WTC11 (cell line): ENCODE results near the gene INPP5A.

ENCODE experiments used
- ATF2 ChIP-seq: sonication (generic); formaldehyde crosslinking; IDR thresholded peaks from 2 replicates; pipeline ENCODE4 v1.8.1; 2022; ENCODE audit warnings: low read depth, missing genetic modification reagents, borderline replicate concordance
- ATF3 ChIP-seq: sonication (generic); formaldehyde crosslinking; conservative IDR thresholded peaks from 2 replicates; pipeline ENCODE4 v1.8.1; 2022; ENCODE audit warnings: mild to moderate bottlenecking, missing genetic modification reagents
- ATF6 ChIP-seq: sonication (generic); formaldehyde crosslinking; IDR thresholded peaks from 2 replicates; pipeline ENCODE4 v1.8.1; 2023; ENCODE audit warnings: mild to moderate bottlenecking, missing genetic modification reagents
- CTCF ChIP-seq: fragments of 200-600 bp; IDR thresholded peaks from 2 replicates; pipeline ENCODE4 v1.8.0; 2022; ENCODE audit warnings: antibody characterized with exemption
- FOXJ3 ChIP-seq: sonication (generic); formaldehyde crosslinking; IDR thresholded peaks from 2 replicates; pipeline ENCODE4 v1.9.0; 2021; ENCODE audit warnings: missing genetic modification reagents, mild to moderate bottlenecking, borderline replicate concordance
- GABPB1 ChIP-seq: sonication (generic); formaldehyde crosslinking; IDR thresholded peaks from 2 replicates; pipeline ENCODE4 v1.8.1; 2023; ENCODE audit warnings: mild to moderate bottlenecking, missing genetic modification reagents
- IRF2 ChIP-seq: sonication (generic); formaldehyde crosslinking; IDR thresholded peaks from 2 replicates; pipeline ENCODE4 v1.8.0; 2022; ENCODE audit warnings: low read depth, missing genetic modification reagents, borderline replicate concordance
- JUN ChIP-seq: sonication (generic); formaldehyde crosslinking; IDR thresholded peaks from 2 replicates; pipeline ENCODE4 v1.8.0; 2023; ENCODE audit warnings: mild to moderate bottlenecking, missing genetic modification reagents
- NFE2L1 ChIP-seq: sonication (generic); formaldehyde crosslinking; IDR thresholded peaks from 2 replicates; pipeline ENCODE4 v1.8.1; 2023; ENCODE audit warnings: missing genetic modification reagents
- PRDM15 ChIP-seq: sonication (generic); formaldehyde crosslinking; IDR thresholded peaks from 2 replicates; pipeline ENCODE4 v1.8.0; 2022; ENCODE audit warnings: missing genetic modification reagents
- SP1 ChIP-seq: sonication (generic); formaldehyde crosslinking; conservative IDR thresholded peaks from 2 replicates; pipeline ENCODE4 v1.8.1; 2022; ENCODE audit warnings: missing genetic modification reagents
- ZNF121 ChIP-seq: sonication (generic); formaldehyde crosslinking; IDR thresholded peaks from 2 replicates; pipeline ENCODE4 v1.8.0; 2023; ENCODE audit warnings: missing genetic modification reagents
- ZNF317 ChIP-seq: sonication (generic); formaldehyde crosslinking; IDR thresholded peaks from 2 replicates; pipeline ENCODE4 v1.8.1; 2023; ENCODE audit warnings: low read depth, mild to moderate bottlenecking, moderate library complexity, missing genetic modification reagents, borderline replicate concordance
- ZNF423 ChIP-seq: fragments of 250-450 bp; sonication (Bioruptor Pico); IDR thresholded peaks from 2 replicates; pipeline ENCODE4 v2.1.2; 2022; ENCODE audit warnings: mild to moderate bottlenecking, moderate library complexity

GRCh38 chr10:132641401-132641800 lies 103.8 kb downstream of the INPP5A start:
- TF ChIP-seq NFE2L1 (CRISPR knock-in tag) (no peak), CTCF (no peak), JUN (CRISPR knock-in tag) (no peak), PRDM15 (CRISPR knock-in tag) (no peak), ATF2 (CRISPR knock-in tag) (no peak), ZNF121 (CRISPR knock-in tag) (no peak), IRF2 (CRISPR knock-in tag) (no peak), ZNF423 (CRISPR knock-in tag) (no peak), ATF6 (no peak), FOXJ3 (no peak), GABPB1 (CRISPR knock-in tag) (no peak), SP1 (CRISPR knock-in tag) (no peak), ATF3 (no peak), ZNF317 (no peak)
